GM11168 (cell line): Measurements from ENCODE around the gene KSR2.
"Not testable (repeated sequence)": the region's sequence is repeated elsewhere in the genome, so short reads cannot be mapped to it uniquely, and the experiment has no call there.

Experiments used
- in situ Hi-C: fragments of 300-500 bp; cut with MboI; formaldehyde crosslinking; loops from one replicate; pipeline ENCODE4 v1.12.0; 2022; ENCODE audit warnings: low sequenced_read_pairs; ENCODE audit not compliant: unreplicated experiment

KSR2 gene

GRCh38 chr12:117836476-117836875 is 132.3 kb downstream of the KSR2 start:
- in situ Hi-C loops = loop anchor here (25.0 kb wide), 2 partner anchors 474 to 624 kb away; partner anchors contain the start of gene NOS1

GRCh38 chr12:117835156-117835555 is 133.6 kb downstream of the KSR2 start:
- in situ Hi-C loops = loop anchor here (25.0 kb wide), 2 partner anchors 473 to 623 kb away; partner anchors contain the start of gene NOS1

- in situ Hi-C loops = loop anchor here (25.0 kb wide), 2 partner anchors 470 to 620 kb away; partner anchors contain the start of gene NOS1
These were observed 136.0 kb downstream of the KSR2 start for GRCh38 chr12:117832459-117833457.

- in situ Hi-C loops = loop anchor here (25.0 kb wide), 2 partner anchors 468 to 618 kb away; partner anchors contain the start of gene NOS1
These were observed 138.3 kb downstream of the KSR2 start for GRCh38 chr12:117830471-117830870.

- in situ Hi-C loops = loop anchor here (25.0 kb wide), 2 partner anchors 467 to 617 kb away; partner anchors contain the start of gene NOS1
These were observed 139.7 kb downstream of the KSR2 start for GRCh38 chr12:117829108-117829507.

GRCh38 chr12:117827660-117828059 is 141.1 kb downstream of the KSR2 start:
- in situ Hi-C loops = loop anchor here (25.0 kb wide), 2 partner anchors 465 to 615 kb away; partner anchors contain the start of gene NOS1

GRCh38 chr12:117825827-117826226 is 143.0 kb downstream of the KSR2 start:
- in situ Hi-C loops = loop anchor here (25.0 kb wide), 2 partner anchors 464 to 614 kb away; partner anchors contain the start of gene NOS1

- in situ Hi-C loops = no loop called here
These were observed 147.2 kb downstream of the KSR2 start for GRCh38 chr12:117821480-117822175.

GRCh38 chr12:117820216-117820907 is 148.4 kb downstream of the KSR2 start:
- in situ Hi-C loops = no loop called here

GRCh38 chr12:117819160-117819559 is 149.6 kb downstream of the KSR2 start:
- in situ Hi-C loops = no loop called here

GRCh38 chr12:117818400-117818799 is 150.4 kb downstream of the KSR2 start:
- in situ Hi-C loops = no loop called here

- in situ Hi-C loops = no loop called here
These were observed 159.3 kb downstream of the KSR2 start for GRCh38 chr12:117809509-117809908.

- in situ Hi-C loops = no loop called here
These were observed 160.8 kb downstream of the KSR2 start for GRCh38 chr12:117807946-117808345.

- in situ Hi-C loops = no loop called here
These were observed 161.4 kb downstream of the KSR2 start for GRCh38 chr12:117807355-117807754.

- in situ Hi-C loops = no loop called here
These were observed 162.9 kb downstream of the KSR2 start for GRCh38 chr12:117805865-117806264.

GRCh38 chr12:117803001-117803400 is 165.8 kb downstream of the KSR2 start:
- in situ Hi-C loops = no loop called here

GRCh38 chr12:117800711-117801110 is 168.1 kb downstream of the KSR2 start:
- in situ Hi-C loops = not testable (repeated sequence)

- in situ Hi-C loops = no loop called here
These were observed 171.6 kb downstream of the KSR2 start for GRCh38 chr12:117797202-117797601.

GRCh38 chr12:117792877-117793424 is 175.8 kb downstream of the KSR2 start:
- in situ Hi-C loops = no loop called here

- in situ Hi-C loops = no loop called here
These were observed 176.3 kb downstream of the KSR2 start for GRCh38 chr12:117792471-117792870.
